HEK293 (cell line): ENCODE data around the gene ZNF554.

Experiments used
- CTCF ChIP-seq: fragments of 450-650 bp; formaldehyde crosslinking; IDR thresholded peaks from 2 replicates; pipeline ENCODE4 v1.5.1; 2016; ENCODE audit warnings: missing biosample characterization, missing genetic modification characterization
- ZBTB48 ChIP-seq: fragments of 450-650 bp; formaldehyde crosslinking; IDR thresholded peaks from 2 replicates; pipeline ENCODE4 v1.5.1; 2016; ENCODE audit warnings: missing biosample characterization, missing genetic modification characterization
- ZNF223 ChIP-seq: fragments of 450-650 bp; formaldehyde crosslinking; IDR thresholded peaks from 2 replicates; pipeline ENCODE4 v1.5.1; 2016; ENCODE audit warnings: missing biosample characterization, missing genetic modification characterization
- ZNF274 ChIP-seq, 2 experiments: fragments of 200-500 bp in 1 of 2; fragments of 450-650 bp in 1 of 2; sonication (Bioruptor generic) in 1 of 2; formaldehyde crosslinking in 1 of 2; IDR thresholded peaks; 2 replicates each; pipeline versions ENCODE4 v1.5.1 to v1.6.1; 2014 to 2016; ENCODE audit warnings: borderline replicate concordance in 1 of 2, inconsistent platforms in 1 of 2, low read length in 1 of 2, missing biosample characterization in 1 of 2, missing genetic modification characterization in 1 of 2
- ZNF560 ChIP-seq: fragments of 450-650 bp; formaldehyde crosslinking; IDR thresholded peaks from 2 replicates; pipeline ENCODE4 v1.5.1; 2017; ENCODE audit warnings: missing biosample characterization, missing genetic modification characterization, borderline replicate concordance

- no peak for TF ChIP-seq ZNF223
- no peak for TF ChIP-seq CTCF
- TF ChIP-seq ZNF274 (IDR thresholded peaks at IDR 0.05; ENCODE audit: low read length): no peak
- TF ChIP-seq ZNF274 (tag by site-specific recombination; IDR thresholded peaks at IDR 0.05; ENCODE audit: borderline replicate concordance): no peak
- TF ChIP-seq ZBTB48 (tag by site-specific recombination): no peak
- TF ChIP-seq ZNF560 (tag by site-specific recombination): no peak
Measured at GRCh38 chr19:2805991-2806649, 13.5 kb upstream of the ZNF554 start.
